Psoas muscle (tissue), 8 donors: ENCODE measurements around the gene USP4. TPM values are rescaled to one million over a fixed set of nuclear protein-coding genes. Genes with fewer than 3 reads are reported as not detected.
A peak's percentile ranks its signal among the peaks of the same experiment; 100 is the strongest.
"Not testable (repeated sequence)": the region's sequence is repeated elsewhere in the genome, so short reads cannot be mapped to it uniquely, and the experiment has no call there.

Experiments used
- ATAC-seq, 4 donors: fragments of 200-7000 bp; cut with Tn5 transposase; one replicate each; pipeline ENCODE4 v1.9.1; 2020; ENCODE audit warnings: moderate library complexity in 3 of 4, mild to moderate bottlenecking in 2 of 4
- DNase-seq, 2 donors: peaks; one replicate each; pipeline ENCODE4 v3.0.0-alpha.2; 2020
- H3K27ac ChIP-seq: fragments of 200-600 bp; one replicate; pipeline ENCODE4 v1.8.0; 2022
- H3K27me3 ChIP-seq, 3 donors: fragments of 200-600 bp in 1 of 3; one replicate each; pipeline versions ENCODE4 v1.6.1 to v1.8.0; 2013 to 2022; ENCODE audit warnings: low read length in 2 of 3, mild to moderate bottlenecking in 2 of 3, moderate library complexity in 1 of 3; ENCODE audit not compliant: insufficient read depth in 3 of 3
- H3K36me3 ChIP-seq, 2 donors: fragments of 200-600 bp in 1 of 2; one replicate each; pipeline versions ENCODE4 v1.6.1 to v1.8.0; 2013 to 2022; ENCODE audit warnings: low read depth in 1 of 2, mild to moderate bottlenecking in 1 of 2, moderate library complexity in 1 of 2; ENCODE audit not compliant: insufficient read depth in 1 of 2
- H3K4me1 ChIP-seq: fragments of 200-600 bp; one replicate; pipeline ENCODE4 v1.8.0; 2022
- H3K4me3 ChIP-seq: fragments of 200-600 bp; one replicate; pipeline ENCODE4 v1.8.0; 2022; ENCODE audit warnings: mild to moderate bottlenecking
- H3K9me3 ChIP-seq: fragments of 200-600 bp; one replicate; pipeline ENCODE4 v1.8.0; 2022
- CTCF ChIP-seq: fragments of 200-600 bp; IDR thresholded peaks from one replicate; pipeline ENCODE4 v1.8.0; 2022; ENCODE audit warnings: antibody characterized with exemption
- WGBS, 3 donors: extraction: QIAGEN DNeasy Blood & Tissue Kit; methylation state at CpG; one replicate each; pipeline versions ENCODE4 v1.1.6 to v1.1.7; 2013; 5-methylcytosine and 5-hydroxymethylcytosine counted together
- intact Hi-C, 2 donors: fragments of 100-400 bp; cut with DNase I; formaldehyde crosslinking; loops; one replicate each; pipeline versions ENCODE4 v1.11.0 to v1.14.2; 2022
- polyA plus RNA-seq, 3 donors: library from polyadenylated mRNA; stranded (reverse); fragments of 200-250 nt; gene quantifications; one replicate each; pipeline ENCODE4 v1.2.3, GENCODE V29; 2013
- total RNA-seq, 4 donors: library from RNA; stranded (reverse); fragmentation: NEBNext Ultra II Directional in 2 of 4; extraction: Animal tissue kit (Norgen Biotek cat#: 25700) in 2 of 4; gene quantifications; one replicate each; pipeline versions ENCODE4 v1.2.1 to v1.2.4, GENCODE V29; 2021 to 2023
- donor health status: healthy with polysubstance abuse.
- donor health status: DM: no; HTN: no; CAD: no; lungs with moderate emphysema.
- donor health status: Bipolar disorder and iron deficiency.
- donor health status: healthy.
- donor health status: DM: yes; HTN: yes; CAD: no.
- donor health status: DM: no; HTN: no; CAD: no.
- donor health status: DM: no; HTN: no; CAD: no.
- donor health status: DM: yes; HTN: yes; CAD: no.

The USP4 gene
- total and polyA plus RNA-seq, 7 donors, result 16.3 to 35.2 (median 26.7) TPM

DNA sequence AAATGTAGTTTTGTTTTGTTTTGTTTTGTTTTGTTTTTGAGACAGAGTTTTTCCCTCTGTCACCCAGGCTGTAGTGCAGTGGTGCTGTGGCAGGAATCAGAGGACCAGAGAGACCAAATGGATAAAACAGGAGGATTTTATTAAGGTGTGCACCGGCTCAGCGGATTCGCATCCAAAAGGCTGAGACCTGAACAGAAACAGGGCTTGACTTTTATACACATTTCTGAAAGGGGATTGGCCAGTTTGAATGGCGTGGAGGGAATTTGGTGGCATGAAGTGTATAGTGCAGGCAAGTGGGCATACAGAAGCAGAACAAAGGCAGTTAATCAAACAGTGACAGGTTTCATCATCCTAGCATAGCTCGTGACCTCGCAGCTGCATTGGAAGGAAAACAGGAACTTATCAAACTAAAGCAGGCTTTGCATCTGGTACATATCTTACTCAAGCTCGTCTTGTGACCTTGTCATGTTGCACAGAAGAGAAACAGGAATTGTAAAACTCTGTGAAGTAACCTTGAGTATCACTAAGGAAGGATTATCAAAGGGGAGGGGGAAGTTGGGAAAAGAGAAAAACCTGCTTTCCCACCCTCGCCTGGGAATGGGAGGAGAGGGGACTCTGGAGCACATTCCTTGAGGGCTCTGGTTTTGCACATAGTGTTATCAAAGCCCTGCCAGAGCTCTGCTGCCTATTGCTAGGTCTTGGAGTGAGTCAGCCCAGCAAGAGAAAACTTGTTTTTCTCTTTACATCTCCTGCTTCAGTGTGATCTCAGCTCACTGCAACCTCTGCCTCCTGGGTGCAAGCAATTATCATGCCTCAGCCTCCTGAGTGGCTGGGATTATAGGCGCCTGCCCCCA is 101.4 kb downstream of the USP4 start:
- 59 to 64% (median 60%) methylated on average over 9 of the region's 9 CpGs for WGBS, 3 donors
- Histone ChIP-seq H3K4me3 (no peak overlapping the region), H3K36me3 (peaks cover 0 to 45% of the 10 kb centered on the region in 2 donors), H3K27me3 (no peaks in the 10 kb centered on the region), H3K9me3 (peaks cover 3% of the 10 kb centered on the region), H3K4me1 (no peaks in the 10 kb centered on the region), H3K27ac (peak overlapping the region; percentile 64)
- TF ChIP-seq CTCF, result no peak
- peak; percentile 70 to 92 (median 86) for ATAC-seq
- intact Hi-C loops, result no loop called here
- DNase-seq, result no peak

GRCh38 chr3:49237344-49237743 is 102.5 kb downstream of the USP4 start:
- Histone ChIP-seq H3K27ac (peak overlapping the region; percentile 64), H3K36me3 (peaks cover 0 to 37% of the 10 kb centered on the region in 2 donors), H3K4me3 (no peak overlapping the region), H3K9me3 (peaks cover 11% of the 10 kb centered on the region), H3K4me1 (no peaks in the 10 kb centered on the region), H3K27me3 (no peaks in the 10 kb centered on the region)
- ATAC-seq (no peak), DNase-seq (no peak)
- 88 to 92% (median 90%) methylated on average over 3 of the region's 3 CpGs for WGBS, 3 donors
- TF ChIP-seq CTCF, result no peak
- intact Hi-C loops, result no loop called here

- Histone ChIP-seq H3K36me3 (peaks cover 0 to 26% of the 10 kb centered on the region in 2 donors), H3K4me3 (no peak overlapping the region), H3K27me3 (no peaks in the 10 kb centered on the region), H3K9me3 (peaks cover 11% of the 10 kb centered on the region), H3K27ac (no peak overlapping the region), H3K4me1 (no peaks in the 10 kb centered on the region)
- no peak for TF ChIP-seq CTCF
- DNase-seq (no peak), ATAC-seq (no peak)
- intact Hi-C loops, result no loop called here
Observed at GRCh38 chr3:49236226-49236625, 103.6 kb downstream of the USP4 start.

DNA sequence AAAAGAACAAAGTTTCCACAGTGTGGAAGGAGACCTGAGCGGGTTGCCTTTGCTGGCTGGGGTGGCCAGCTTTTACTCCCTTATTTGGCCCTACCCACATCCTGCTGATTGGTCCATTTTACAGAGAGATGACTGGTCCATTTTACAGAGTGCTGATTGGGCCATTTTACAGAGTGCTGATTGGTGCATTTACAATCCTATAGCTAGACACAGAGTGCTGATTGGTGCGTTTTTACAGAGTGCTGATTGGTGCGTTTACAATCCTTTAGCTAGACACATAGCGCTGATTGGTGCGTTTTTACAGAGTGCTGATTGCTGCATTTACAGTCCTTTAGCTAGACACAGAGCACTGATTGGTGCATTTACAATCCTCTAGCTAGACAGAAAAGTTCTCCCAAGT is 111.0 kb downstream of the USP4 start:
- intact Hi-C loops, H3K4me3 ChIP-seq, H3K27me3 ChIP-seq, H3K27ac ChIP-seq, H3K4me1 ChIP-seq, ATAC-seq, H3K36me3 ChIP-seq, DNase-seq: not testable (repeated sequence)
- WGBS, 3 donors, result 91 to 95% (median 93%) methylated on average over 5 of the region's 5 CpGs
- H3K9me3 ChIP-seq, result peaks cover 39% of the 10 kb centered on the region

Other genes starting within 250 kb of the USP4 start
- gene QRICH1, start 246.0 kb downstream of the USP4 start, total RNA-seq, result 10 to 100 TPM; 52.8 to 83.9 (median 71.1) TPM
- 10 to 100 TPM; 21.5 to 37.1 (median 28.6) TPM for gene QRICH1, start 246.0 kb downstream of the USP4 start, polyA plus RNA-seq
- 100 to 1,000 TPM; 120 to 200 (median 144) TPM for gene QARS1, start 235.3 kb downstream of the USP4 start, total RNA-seq
- 100 to 1,000 TPM; 142 to 166 (median 157) TPM for gene QARS1, start 235.3 kb downstream of the USP4 start, polyA plus RNA-seq
- 100 to 1,000 TPM in 2 of 4 donors, 10 to 100 TPM in 2; 79.5 to 109 (median 96.3) TPM for gene USP19, start 219.2 kb downstream of the USP4 start, total RNA-seq
- 10 to 100 TPM; 29.5 to 94.0 (median 42.9) TPM for gene USP19, start 219.2 kb downstream of the USP4 start, polyA plus RNA-seq
- gene LAMB2, start 207.0 kb downstream of the USP4 start, total RNA-seq, result 100 to 1,000 TPM; 133 to 220 (median 141) TPM
- 100 to 1,000 TPM in 1 of 3 donors, 10 to 100 TPM in 2; 81.6 to 123 (median 95.3) TPM for gene LAMB2, start 207.0 kb downstream of the USP4 start, polyA plus RNA-seq
- 10 to 100 TPM; 12.6 to 20.5 (median 14.7) TPM for gene CCDC71, start 173.7 kb downstream of the USP4 start, total RNA-seq
- gene CCDC71, start 173.7 kb downstream of the USP4 start, polyA plus RNA-seq, result 10 to 100 TPM; 20.0 to 26.8 (median 20.8) TPM
- 10 to 100 TPM; 24.7 to 84.5 (median 29.2) TPM for gene KLHDC8B, start 168.5 kb downstream of the USP4 start, total RNA-seq
- gene KLHDC8B, start 168.5 kb downstream of the USP4 start, polyA plus RNA-seq, result 10 to 100 TPM; 26.7 to 36.1 (median 28.3) TPM
- gene C3orf62, start 62.8 kb downstream of the USP4 start, total RNA-seq, result 1 to 10 TPM; 1.7 to 2.0 (median 1.9) TPM
- gene C3orf62, start 62.8 kb downstream of the USP4 start, polyA plus RNA-seq, result 1 to 10 TPM; 1.5 to 3.7 (median 2.8) TPM
- 100 to 1,000 TPM; 100 to 129 (median 116) TPM for gene GPX1, start 18.3 kb upstream of the USP4 start, total RNA-seq
- 100 to 1,000 TPM; 164 to 251 (median 189) TPM for gene GPX1, start 18.3 kb upstream of the USP4 start, polyA plus RNA-seq
- gene RHOA, start 71.9 kb upstream of the USP4 start, total RNA-seq, result 100 to 1,000 TPM; 251 to 334 (median 271) TPM
- 100 to 1,000 TPM; 179 to 341 (median 287) TPM for gene RHOA, start 71.9 kb upstream of the USP4 start, polyA plus RNA-seq
- 10 to 100 TPM; 11.4 to 23.4 (median 16.7) TPM for gene TCTA, start 72.4 kb upstream of the USP4 start, total RNA-seq
- 10 to 100 TPM; 13.8 to 46.1 (median 18.1) TPM for gene TCTA, start 72.4 kb upstream of the USP4 start, polyA plus RNA-seq
- 1 to 10 TPM; 1.7 to 5.3 (median 2.4) TPM for gene AMT, start 82.4 kb upstream of the USP4 start, total RNA-seq
- gene AMT, start 82.4 kb upstream of the USP4 start, polyA plus RNA-seq, result 1 to 10 TPM in 2 of 3 donors, under 1 TPM in 1; 0.80 to 1.0 (median 1.0) TPM
- gene NICN1, start 89.3 kb upstream of the USP4 start, total RNA-seq, result 10 to 100 TPM in 1 of 4 donors, 1 to 10 TPM in 3; 4.6 to 12.3 (median 7.4) TPM
- 10 to 100 TPM in 2 of 3 donors, 1 to 10 TPM in 1; 4.0 to 11.2 (median 10.2) TPM for gene NICN1, start 89.3 kb upstream of the USP4 start, polyA plus RNA-seq
- gene DAG1, start 130.2 kb upstream of the USP4 start, total RNA-seq, result 100 to 1,000 TPM in 3 of 4 donors, 10 to 100 TPM in 1; 67.6 to 159 (median 139) TPM
- gene DAG1, start 130.2 kb upstream of the USP4 start, polyA plus RNA-seq, result 10 to 100 TPM; 35.1 to 73.2 (median 42.1) TPM
- gene BSN, start 214.4 kb upstream of the USP4 start, total RNA-seq, result under 1 TPM; 0.22 to 0.95 (median 0.47) TPM
- gene BSN, start 214.4 kb upstream of the USP4 start, polyA plus RNA-seq, result under 1 TPM; 0.08 to 0.20 (median 0.10) TPM